Osteocyte (in vitro differentiated cells): Measurements from ENCODE around the gene BACH2. TPM values are rescaled to one million over a fixed set of nuclear protein-coding genes. Genes with fewer than 3 reads are reported as not detected.

Experiments used
- DNase-seq: peaks from one replicate; pipeline ENCODE4 v3.0.0; 2021; ENCODE audit warnings: mixed read lengths; ENCODE audit not compliant: unreplicated experiment; ENCODE audit errors: extremely low spot score
- H3K27ac Mint-ChIP-seq: one replicate; pipeline ENCODE4 v1.8.0; 2021; ENCODE audit warnings: mild to moderate bottlenecking, mixed read lengths; ENCODE audit not compliant: unreplicated experiment
- H3K27me3 Mint-ChIP-seq: one replicate; pipeline ENCODE4 v1.8.0; 2021; ENCODE audit warnings: mixed read lengths; ENCODE audit not compliant: unreplicated experiment
- H3K36me3 Mint-ChIP-seq: one replicate; pipeline ENCODE4 v1.8.0; 2021; ENCODE audit warnings: mixed read lengths; ENCODE audit not compliant: unreplicated experiment
- H3K4me1 Mint-ChIP-seq: one replicate; pipeline ENCODE4 v1.8.0; 2021; ENCODE audit warnings: mixed read lengths; ENCODE audit not compliant: unreplicated experiment
- H3K4me3 Mint-ChIP-seq: one replicate; pipeline ENCODE4 v1.8.0; 2021; ENCODE audit warnings: mild to moderate bottlenecking, moderate library complexity, mixed read lengths; ENCODE audit not compliant: unreplicated experiment
- H3K9me3 Mint-ChIP-seq: one replicate; pipeline ENCODE4 v1.8.0; 2021; ENCODE audit warnings: mixed read lengths; ENCODE audit not compliant: unreplicated experiment
- microRNA-seq: library from miRNA; unstranded; fragments of <30 nt; microRNA quantifications from one replicate; pipeline ENCODE4 v1.1.0, GENCODE V29; 2020; ENCODE audit not compliant: unreplicated experiment
- total RNA-seq: library from RNA; stranded (reverse); gene quantifications from 2 replicates; pipeline ENCODE4 v1.2.1, GENCODE V29; 2021
- TF ChIP-seq, protein P1 (sequence below): fragments of 200-600 bp; sonication (generic); IDR thresholded peaks from 2 replicates; pipeline ENCODE4 v1.5.0; 2021; ENCODE audit warnings: antibody characterized with exemption, mild to moderate bottlenecking, moderate library complexity

The BACH2 gene
- total RNA-seq, 1 donor from 2014 or later, result 1.6 TPM

DNA sequence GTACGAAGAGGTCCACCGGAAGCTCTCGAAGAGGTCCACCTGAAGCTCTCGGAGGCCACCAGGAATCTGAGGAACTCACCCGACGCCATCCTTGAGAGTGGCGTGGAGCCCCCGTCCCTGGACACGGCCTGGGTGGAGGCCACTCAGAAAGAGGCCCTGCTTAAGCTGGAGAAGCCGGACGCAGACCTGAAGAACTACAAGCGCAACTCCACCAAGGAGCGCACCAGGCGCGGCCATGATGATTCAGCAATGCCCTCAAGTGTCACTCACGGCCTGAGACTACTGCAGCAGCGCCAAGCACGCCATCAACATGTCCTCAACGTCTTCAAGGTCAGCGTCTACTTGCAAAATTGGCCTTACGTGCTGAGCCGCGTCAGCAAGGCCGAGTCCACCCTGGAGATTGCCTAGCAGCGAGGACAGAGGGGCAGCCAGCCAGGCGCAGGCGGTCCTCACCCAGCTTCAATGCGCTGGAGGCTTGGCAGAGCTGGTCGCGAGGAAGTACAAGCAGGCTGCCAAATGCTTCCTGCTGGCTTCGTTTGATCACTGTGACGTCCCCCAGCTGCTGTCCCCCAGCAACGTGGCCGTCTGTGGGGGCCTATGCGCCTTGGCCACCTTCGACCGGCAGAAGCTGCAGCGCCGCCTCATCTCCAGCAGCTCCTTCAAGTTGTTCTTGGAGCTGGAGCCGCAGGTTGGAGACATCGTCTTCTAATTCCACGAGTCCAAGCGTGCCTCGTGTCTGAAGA lies 410.1 kb downstream of the BACH2 start:
- Mint-ChIP-seq H3K27ac (no peak overlapping the region), H3K4me3 (no peak overlapping the region)
- TF ChIP-seq, protein P1, sequence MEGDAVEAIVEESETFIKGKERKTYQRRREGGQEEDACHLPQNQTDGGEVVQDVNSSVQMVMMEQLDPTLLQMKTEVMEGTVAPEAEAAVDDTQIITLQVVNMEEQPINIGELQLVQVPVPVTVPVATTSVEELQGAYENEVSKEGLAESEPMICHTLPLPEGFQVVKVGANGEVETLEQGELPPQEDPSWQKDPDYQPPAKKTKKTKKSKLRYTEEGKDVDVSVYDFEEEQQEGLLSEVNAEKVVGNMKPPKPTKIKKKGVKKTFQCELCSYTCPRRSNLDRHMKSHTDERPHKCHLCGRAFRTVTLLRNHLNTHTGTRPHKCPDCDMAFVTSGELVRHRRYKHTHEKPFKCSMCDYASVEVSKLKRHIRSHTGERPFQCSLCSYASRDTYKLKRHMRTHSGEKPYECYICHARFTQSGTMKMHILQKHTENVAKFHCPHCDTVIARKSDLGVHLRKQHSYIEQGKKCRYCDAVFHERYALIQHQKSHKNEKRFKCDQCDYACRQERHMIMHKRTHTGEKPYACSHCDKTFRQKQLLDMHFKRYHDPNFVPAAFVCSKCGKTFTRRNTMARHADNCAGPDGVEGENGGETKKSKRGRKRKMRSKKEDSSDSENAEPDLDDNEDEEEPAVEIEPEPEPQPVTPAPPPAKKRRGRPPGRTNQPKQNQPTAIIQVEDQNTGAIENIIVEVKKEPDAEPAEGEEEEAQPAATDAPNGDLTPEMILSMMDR, result no peak

More for the DNA sequence above, 410.1 kb downstream of the BACH2 start:
- no peaks in the 10 kb centered on the region for H3K36me3 Mint-ChIP-seq
- H3K9me3 Mint-ChIP-seq, result no peaks in the 10 kb centered on the region
- no peaks in the 10 kb centered on the region for H3K4me1 Mint-ChIP-seq
- no peak for DNase-seq
- peaks cover 21% of the 10 kb centered on the region for H3K27me3 Mint-ChIP-seq

Small RNAs within 50 kb of the gene (microRNA-seq; reads per million reads assigned to microRNA genes)
- not detected for gene MIR4464
